Testis (tissue), 2 donors: ENCODE data around the gene PTPRK.

ENCODE experiments used
- CTCF ChIP-seq, 3 experiments: fragments of 450-650 bp in 2 of 3; fragments of 200-600 bp in 1 of 3; sonication (generic) in 1 of 3; IDR thresholded peaks; one replicate each; pipeline ENCODE4 v1.5.1; 2016 to 2019; ENCODE audit warnings: antibody characterized with exemption in 3 of 3, mild to moderate bottlenecking in 2 of 3, moderate library complexity in 1 of 3
- POLR2A ChIP-seq: fragments of 450-650 bp; IDR thresholded peaks from one replicate; pipeline ENCODE4 v1.6.1; 2017; ENCODE audit warnings: antibody characterized with exemption, mild to moderate bottlenecking, moderate library complexity

- TF ChIP-seq CTCF (IDR thresholded peaks at IDR 0.05), result no peak
- no peak for TF ChIP-seq POLR2A
Measured at GRCh38 chr6:128098000-128098581, 422.3 kb downstream of the PTPRK start.
